Activated CD4-positive, alpha-beta T cell treated with anti-CD3 and anti-CD28 coated beads, Interleukin-2, Interleukin-6, amounts not matched to agents 100 ng/mL and 50 ng/mL, durations not matched to agents 16 hours and 8 hours (primary cell): ENCODE data around the gene PPP4R4.
"Not testable (repeated sequence)": the region's sequence is repeated elsewhere in the genome, so short reads cannot be mapped to it uniquely, and the experiment has no call there.

Experiments
- DNase-seq: peaks from one replicate; pipeline ENCODE4 v3.0.0-alpha.2; 2020

Gene PPP4R4

DNA sequence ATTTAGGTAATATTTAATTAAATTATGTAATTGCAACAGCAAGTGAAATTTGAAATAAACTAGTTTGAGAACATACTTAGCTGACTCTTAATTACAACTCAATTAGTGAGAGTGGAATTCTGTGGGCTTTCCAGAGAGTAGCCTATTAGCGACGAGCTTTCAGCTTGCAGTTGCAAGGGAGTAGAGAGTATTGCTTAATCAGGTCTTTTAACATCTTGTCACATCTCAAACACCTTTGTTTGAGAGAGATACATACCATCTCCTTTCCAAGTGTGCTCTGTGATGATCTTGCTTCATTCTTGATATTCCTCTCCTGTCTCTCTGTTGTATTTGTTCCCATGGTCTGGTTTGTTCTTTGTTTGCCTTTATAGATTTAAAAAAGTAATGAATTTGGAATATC lies 7.7 kb downstream of the PPP4R4 start:
- DNase-seq = no peak

DNA sequence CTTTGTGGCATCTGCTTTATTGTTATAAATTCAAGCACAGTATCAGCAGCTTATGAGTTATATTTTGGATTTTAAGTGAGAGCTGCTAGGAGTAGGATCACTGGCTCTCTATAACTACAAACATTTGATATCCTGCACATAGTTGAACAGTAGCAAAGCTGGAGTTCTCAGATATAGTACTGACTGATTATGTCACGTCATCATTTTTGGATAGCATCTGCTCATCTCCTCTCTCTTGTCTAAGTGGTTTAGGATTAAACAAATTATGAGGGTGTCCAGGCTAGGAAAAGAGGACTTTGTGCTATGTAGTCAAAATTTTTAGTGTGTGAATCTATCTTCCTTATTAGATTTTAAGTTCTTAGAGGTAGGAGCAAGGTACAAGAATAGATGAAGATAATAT lies 18.4 kb downstream of the PPP4R4 start:
- DNase-seq = no peak

DNA sequence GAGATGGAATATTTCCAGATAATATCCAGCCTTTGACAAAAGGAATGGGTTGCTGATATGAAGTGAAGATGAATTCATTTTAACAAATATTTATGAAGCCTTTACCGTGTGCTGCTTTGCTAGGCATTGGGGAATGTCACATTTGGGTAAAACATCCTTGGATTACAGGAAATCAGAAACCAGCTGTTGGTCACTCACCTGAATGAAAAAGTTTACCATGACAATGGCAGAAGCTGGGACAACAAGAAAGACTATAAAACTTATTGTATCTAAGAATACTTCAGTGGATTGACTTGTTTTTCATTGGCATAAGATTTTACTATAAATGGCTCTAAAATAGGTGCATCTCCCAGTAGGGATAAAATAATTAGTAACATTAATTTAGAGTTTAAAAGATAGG lies 19.7 kb downstream of the PPP4R4 start:
- no peak for DNase-seq

DNA sequence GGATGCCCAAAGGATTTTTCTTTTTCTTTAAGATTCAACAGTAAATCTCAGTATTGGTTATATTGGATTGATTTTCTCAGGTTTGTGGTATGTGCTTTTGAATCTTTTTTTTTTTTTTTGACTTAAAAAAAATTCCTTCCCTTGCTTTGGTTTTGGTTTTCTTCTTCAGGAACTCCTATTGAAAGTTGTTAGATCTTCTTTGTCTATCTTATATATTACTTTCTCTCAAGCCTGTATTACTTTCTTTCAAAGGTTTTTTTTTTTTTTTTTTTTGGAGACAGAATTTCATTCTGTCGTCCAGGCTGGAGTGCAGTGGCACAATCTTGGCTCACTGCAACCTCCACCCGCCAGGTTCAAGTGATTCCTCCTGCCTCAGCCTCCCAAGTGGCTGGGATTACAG lies 21.9 kb downstream of the PPP4R4 start:
- no peak for DNase-seq

DNA sequence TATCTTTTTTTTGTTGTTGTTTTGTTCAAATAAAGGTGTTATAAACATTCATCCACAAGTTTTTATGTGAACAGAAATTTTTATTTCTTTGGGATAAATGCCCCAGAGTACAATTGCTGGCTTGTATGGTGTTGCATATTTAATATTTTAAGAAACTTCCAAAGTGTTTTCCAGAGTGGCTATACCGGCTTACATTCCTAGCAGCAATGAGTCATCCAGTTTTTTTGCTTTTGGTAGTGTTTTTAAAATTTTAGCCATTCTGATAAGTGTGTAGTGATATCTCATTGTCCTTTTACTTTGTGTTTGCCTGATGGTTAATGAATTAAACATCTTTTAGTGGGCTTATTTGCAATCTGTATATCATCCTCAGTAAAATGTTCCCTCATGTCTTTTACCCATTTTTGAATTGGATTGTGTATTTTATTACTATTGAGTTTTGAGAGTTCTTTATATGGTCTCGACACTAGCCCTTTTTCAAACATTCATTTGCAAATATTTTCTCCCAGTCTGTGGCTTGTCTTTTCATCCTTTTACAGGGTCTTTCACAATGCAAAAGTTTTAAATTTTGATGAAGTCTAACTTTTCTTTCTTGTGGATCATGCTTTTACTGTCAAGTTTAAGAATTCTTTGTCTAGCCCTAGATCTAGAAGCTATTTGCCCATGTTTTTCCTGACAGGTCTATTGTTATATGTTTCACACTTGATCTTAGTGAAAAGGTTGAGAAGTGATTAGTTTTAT lies 29.5 kb downstream of the PPP4R4 start:
- no peak for DNase-seq

DNA sequence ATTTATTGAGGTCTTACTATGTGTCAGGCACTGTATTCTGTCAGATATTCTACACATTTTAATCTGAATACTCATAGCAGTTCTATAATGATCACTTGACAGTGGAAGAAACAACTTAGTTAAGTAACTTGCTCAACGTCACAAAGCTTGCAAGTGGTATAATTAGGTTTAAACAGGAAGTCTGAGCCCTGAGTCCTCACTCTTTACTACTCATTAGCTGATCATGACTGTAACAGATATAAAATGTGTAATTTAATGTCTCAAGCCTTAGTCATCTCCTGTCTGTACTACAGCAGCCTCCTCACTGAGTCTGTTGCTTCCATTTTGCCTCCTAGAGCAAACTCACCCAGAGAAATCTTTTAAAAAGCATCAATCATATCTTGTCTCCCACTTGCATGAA lies 38.9 kb downstream of the PPP4R4 start:
- DNase-seq = no peak

DNA sequence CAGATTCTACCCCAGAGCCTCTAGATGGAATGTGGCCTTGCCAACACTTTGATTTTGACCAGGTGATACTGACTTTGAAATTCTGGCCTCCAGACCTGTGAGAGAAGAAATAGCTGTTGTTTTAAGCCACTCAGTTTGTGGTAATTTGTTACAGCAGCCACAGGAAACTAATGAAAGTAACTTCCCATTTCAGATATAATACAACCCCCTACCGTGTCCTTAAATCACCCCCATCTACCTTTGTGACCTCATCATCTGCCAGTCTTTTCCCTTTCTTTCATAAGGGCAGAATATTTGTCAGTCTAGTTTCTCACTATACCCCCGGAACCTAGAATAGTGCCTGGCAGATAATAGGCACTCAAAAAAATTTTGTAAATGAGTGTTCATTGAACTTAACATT lies 39.6 kb downstream of the PPP4R4 start:
- DNase-seq = no peak

DNA sequence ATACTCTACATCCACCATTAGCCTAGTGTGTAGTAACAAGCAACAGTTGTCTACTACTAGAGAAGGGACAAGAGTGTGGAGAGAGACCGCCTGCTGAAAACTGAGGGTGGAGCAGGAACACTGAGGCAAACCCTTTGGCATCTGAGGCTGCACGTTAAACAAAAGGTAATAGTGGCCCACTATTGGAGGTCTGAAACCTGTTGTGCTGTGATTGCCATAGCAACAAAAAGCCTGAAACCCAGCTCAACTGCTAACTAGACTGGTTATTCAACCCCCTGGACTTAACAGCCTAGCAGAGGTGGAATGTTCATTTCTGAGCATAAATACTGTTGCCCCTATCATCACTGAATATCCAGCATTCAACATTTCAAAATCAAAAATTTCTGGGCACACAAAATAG lies 43.0 kb downstream of the PPP4R4 start:
- DNase-seq = no peak

DNA sequence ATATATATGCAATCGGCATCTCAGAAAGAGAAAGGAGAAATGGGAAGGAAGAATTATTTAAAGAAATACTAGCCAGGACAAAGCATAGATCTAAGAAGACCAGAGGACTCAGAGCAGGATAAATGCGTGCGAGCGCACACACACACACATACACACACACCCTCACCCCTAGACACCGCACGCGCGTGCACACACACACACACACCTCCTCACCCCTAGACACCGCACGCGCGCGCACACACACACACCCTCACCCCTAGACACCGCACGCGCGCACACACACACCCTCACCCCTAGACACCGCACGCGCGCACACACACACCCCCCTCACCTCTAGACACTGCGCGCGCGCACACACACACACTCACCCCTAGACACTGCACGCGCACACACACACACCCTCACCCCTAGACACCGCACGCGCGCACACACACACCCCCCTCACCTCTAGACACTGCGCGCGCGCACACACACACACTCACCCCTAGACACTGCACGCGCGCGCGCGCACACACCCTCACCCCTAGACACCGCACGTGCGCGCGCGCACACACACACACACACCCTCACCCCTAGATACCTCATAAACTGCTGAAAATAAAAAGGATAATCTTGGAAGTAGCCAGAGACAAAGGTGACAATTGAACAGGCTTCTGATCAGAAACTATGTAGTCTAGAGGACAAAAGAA lies 44.2 kb downstream of the PPP4R4 start:
- DNase-seq = not testable (repeated sequence)

DNA sequence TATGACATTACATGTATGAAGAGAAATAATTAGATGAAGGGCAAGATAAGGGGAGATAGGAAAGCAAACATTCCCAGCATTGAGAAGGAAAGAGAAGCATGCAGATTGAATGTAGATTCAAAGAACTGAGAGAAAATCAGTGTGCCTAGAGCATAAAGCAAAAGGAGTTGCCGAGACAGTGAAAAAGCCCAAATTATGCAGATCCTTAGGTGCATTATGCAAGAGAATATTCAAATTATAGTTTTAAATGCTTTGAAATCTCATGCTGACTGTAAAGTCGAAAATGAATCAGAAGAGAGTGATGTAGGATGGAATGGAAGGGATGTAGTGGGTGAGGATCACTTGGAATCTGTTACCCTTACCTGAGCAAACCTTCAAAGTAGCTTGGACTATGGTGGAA lies 49.9 kb downstream of the PPP4R4 start:
- no peak for DNase-seq

DNA sequence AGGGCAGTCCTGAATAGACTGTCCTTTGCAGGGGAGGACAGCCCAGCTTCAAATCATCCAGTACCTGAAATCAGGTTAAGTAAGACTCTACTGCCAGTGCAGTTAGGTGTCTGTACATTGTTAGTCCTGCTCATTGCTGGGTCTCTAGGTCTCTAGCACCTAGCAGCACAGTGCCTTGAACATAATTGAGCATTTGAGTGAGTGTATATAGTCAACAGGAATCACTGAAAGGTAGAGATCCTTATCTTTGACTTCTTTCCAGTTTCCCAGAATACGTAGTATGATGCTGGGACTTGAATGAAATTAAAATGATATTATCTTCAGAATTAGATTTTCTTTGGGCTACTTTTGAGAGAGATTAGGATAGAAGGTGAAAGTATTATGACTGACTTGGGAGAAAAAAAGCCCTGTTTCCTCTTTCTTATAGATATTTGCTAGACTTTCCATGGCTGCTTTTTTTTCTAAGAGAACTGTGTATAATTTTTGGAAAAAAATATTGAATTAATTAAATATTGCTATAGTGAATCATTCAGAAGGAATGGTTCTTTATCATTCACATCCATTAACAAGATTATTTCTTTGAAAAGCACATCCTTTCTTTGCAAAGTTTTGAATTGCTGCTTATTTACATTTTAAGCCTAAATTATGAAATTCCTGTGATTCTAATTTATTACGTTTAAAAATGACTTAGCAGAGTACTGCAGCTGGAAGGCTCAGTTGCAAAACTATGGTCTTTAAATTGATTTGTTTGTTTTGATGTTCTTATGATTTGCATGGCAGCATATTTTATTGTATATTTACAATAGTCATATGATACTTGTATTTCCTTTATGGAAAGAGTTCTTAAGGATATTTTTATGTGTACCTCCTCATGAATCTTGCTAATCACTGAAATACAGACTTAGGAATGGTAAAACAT lies 51.6 kb downstream of the PPP4R4 start:
- no peak for DNase-seq

DNA sequence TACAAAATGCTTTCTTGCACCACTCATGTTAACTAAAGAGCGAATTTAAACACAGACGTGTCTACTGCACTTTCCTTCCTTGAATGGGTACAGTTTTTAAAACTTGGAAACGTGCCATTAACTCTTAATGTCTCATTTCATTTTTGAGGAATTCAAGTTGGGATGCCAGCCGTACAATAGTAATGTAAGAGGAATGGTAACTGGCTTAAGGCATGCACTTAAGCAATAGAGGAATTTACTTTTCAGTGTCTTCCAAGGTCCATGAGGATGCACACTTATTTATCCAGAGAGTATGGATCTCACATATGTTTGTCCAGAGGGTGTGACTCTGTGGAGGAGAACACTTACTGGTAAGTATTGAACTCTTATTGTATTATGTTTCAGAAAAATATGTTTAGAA lies 52.9 kb downstream of the PPP4R4 start:
- no peak for DNase-seq

DNA sequence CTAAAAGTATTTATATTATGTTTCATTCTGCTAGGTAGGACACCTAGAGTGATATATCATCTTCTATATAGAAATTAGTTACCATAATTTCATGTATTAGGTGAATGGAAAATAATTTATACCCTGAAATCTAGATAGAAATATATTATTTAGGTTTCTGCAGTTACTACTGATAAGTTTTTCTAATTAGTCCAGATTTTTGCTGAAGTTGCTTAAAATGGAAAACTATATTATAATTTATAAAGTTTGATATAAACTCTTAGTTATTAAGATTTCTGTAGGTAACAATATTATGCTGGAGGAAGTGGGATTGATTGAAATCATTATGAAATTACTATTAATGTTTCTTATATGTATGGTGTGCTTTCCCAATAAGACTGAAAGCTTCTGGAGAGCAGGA lies 62.9 kb downstream of the PPP4R4 start:
- DNase-seq = no peak

DNA sequence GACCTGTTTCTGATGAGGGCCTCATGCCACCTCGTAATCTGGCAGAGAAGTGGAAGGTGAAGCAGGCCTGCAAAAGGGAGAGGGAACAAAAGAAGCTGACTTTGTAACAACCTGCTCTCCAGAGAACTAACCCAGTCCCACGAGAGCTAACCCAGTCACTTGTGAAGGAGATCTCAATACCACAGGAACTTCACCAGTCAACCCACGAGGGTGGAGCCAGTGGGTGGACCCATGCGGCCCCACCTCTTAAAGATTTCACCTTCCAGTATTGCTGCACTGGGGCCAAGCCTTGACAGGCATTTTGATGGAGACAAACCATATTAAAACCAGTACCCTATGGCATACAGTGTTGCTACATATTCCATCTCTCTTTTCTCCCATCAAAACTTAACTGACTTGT lies 63.9 kb downstream of the PPP4R4 start:
- DNase-seq = no peak

DNA sequence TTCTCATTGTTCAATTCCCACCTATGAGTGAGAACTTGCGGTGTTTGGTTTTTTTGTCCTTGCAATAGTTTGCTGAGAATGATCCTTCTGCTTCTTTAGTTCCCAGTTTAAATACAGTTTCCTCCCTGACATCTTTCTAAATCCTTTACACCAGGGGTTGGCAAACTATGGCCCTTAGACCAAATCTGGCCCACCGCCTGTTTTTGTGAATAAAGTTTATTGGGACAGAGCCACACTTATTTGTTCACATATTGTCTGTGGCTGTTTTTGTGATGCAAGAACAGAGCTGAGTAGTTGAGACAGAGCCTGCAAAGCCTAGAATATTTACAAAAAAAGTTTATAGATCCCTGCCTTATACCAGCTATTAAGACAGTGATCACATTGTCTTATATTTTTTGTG lies 65.3 kb downstream of the PPP4R4 start:
- DNase-seq = no peak

DNA sequence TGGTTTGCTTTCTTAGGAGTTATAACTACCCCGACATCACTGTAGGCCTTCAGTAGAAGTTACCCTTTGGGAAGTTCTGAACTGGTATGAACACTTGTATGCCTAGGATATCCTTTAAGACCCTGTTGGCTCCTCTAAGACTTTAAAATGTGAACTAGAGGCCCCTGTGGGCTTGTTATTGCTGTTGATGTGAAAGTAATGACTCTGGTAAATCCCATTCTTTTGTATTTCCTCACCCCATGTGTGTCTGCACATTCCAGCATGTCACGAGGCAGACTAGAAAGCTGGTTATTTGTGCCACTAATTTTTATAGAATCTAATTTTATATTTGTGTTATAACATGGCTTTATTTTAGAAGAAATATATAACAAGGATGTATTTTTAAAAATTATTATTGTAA lies 70.1 kb downstream of the PPP4R4 start:
- no peak for DNase-seq

DNA sequence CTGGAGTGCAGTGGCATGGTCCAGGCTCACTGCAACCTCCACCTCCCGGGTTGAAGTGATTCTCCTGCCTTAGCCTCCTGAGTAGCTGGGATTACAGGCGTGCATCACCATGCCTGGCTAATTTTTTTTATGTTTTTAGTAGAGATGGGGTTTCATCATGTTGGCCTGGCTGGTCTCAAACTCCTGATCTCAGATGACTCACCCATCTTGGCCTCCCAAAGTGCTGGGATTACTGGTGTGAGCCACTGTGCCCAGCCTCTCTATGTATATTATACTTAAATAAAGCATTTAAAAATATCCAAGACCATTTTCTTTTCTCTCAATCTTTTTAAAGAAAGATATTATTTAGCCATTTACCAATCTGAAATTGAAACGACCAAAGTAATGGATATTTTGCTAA lies 90.1 kb downstream of the PPP4R4 start:
- DNase-seq = not testable (repeated sequence)

DNA sequence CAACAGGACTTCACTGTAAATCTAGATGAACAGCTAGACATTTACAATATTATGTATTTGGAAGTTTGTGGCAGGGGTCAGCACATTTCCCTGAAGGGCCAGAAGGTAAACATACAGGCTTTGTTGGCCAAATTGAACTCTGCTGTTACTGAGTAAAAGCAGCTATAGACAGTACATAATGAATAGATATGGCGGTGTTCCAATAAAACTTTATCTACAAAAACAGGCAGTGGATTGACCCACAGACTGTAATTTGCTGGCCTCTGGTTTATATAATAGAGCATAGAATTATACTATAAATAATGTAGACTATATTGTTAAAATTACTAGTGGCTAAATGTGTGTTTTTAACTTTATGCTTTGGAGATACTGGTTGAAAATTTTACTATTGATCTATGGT lies 93.2 kb downstream of the PPP4R4 start:
- no peak for DNase-seq

DNA sequence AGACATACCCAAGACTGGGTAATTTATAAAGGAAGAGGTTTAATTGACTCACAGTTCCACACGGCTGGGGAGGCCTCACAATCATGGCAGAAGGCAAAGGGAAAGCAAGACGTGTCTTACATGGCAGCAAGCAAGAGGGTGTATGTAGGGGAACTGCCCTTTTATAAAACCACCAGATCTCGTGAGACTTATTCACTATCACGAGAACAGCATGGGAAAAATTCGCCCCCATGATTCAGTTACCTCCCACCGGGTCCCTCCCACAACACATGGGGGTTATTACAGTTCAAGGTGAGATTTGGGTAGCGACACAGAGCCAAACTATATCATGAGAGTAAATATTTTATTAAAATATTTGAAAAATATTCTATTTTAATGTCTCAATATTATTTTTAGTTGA lies 94.5 kb downstream of the PPP4R4 start:
- DNase-seq = not testable (repeated sequence)

DNA sequence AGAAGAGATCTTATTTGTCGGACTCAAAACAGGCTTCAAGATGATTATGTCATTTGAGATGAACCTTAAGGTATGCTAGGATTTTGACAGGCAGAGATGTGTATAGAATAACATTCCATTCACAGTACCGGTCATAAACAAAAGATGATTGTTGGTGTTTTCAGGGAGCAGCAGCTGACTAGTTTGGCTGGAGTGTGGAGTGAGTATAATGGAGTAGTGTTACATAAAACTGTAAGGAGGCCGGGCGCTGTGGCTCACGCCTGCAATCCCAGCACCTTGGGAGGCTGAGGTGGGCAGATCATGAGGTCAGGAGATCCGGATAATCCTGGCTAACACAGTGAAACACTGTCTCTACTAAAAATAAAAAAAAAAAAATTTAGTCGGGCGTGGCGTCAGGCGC lies 95.0 kb downstream of the PPP4R4 start:
- no peak for DNase-seq

DNA sequence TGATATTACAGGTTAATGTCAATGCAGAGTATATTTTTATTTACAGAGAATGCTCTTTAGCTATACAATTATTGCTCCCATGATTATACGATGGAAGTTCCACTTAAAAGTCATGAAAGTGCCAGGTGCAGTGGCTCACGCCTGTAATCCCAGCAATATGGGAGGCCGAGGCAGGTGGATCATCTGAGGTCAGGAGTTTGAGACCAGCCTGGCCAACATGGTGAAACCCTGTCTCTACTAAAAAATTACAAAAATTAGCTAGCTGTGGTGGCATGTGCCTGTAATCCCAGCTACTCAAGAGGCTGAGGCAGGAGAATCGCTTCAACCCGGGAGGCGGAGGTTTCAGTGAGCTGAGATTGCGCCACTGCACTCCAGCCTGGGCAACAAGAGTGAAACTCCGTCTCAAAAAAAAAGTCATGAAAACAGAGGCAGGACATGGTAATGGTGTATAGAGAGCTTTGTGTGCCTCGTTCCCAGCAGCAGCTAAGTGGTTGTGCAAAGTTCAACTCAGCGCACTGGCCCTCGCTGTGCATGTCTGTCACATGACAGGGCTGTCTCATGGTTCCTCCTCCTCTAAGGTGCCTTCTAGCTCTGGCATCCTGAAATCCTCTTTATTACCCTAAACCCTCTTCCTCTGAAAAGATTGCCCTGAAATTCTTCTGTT lies 102.9 kb downstream of the PPP4R4 start:
- not testable (repeated sequence) for DNase-seq

DNA sequence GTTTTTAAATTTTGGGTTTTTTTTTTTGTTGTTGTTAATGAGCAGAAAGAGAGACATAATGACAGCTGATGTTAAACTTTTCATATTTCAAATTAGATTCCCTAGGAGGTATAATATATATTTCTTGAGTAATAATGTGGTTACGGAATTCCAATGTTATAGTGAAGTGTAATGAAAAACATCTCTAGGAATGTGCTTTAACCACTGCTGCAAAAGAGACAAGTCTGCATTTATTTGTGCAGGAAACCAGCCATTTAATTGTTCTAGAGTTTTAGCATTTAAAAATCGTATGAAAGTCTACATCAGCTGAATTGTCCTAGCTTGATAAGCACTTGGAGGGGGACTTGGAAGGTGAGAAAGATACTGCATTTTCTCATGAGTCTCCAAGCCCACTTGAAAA lies 104.6 kb downstream of the PPP4R4 start:
- no peak for DNase-seq
